NT2/D1 (cell line): Measurements from ENCODE around the gene RTN4RL2.

Experiments used
- DNase-seq: peaks from one replicate; pipeline ENCODE4 v3.0.0-alpha.2; 2011; ENCODE audit warnings: low read depth, low spot score
- H3K27me3 ChIP-seq: 2 replicates; pipeline ENCODE4 v1.6.0; 2011; ENCODE audit warnings: mild to moderate bottlenecking; ENCODE audit not compliant: insufficient read length, insufficient read depth
- H3K36me3 ChIP-seq: 2 replicates; pipeline ENCODE4 v1.6.1; 2011; ENCODE audit warnings: mild to moderate bottlenecking, low read length, mixed read lengths; ENCODE audit not compliant: insufficient read depth, insufficient read length
- H3K4me1 ChIP-seq: 2 replicates; pipeline ENCODE4 v1.5.1; 2011; ENCODE audit not compliant: insufficient read depth, insufficient read length
- H3K4me3 ChIP-seq: 2 replicates; pipeline ENCODE4 v1.5.1; 2011; ENCODE audit warnings: low read depth; ENCODE audit not compliant: insufficient read length
- H3K9ac ChIP-seq: 2 replicates; pipeline ENCODE4 v1.6.0; 2011; ENCODE audit warnings: low read depth; ENCODE audit not compliant: insufficient read length
- H3K9me3 ChIP-seq: 2 replicates; pipeline ENCODE4 v1.5.1; 2011; ENCODE audit warnings: mild to moderate bottlenecking, low read length; ENCODE audit not compliant: insufficient read depth
- SUZ12 ChIP-seq: IDR thresholded peaks from 2 replicates; pipeline ENCODE4 v1.6.1; 2011; ENCODE audit not compliant: insufficient read length, insufficient read depth; ENCODE audit errors: extremely low read depth
- YY1 ChIP-seq: IDR thresholded peaks from 2 replicates; pipeline ENCODE4 v1.6.1; 2011; ENCODE audit not compliant: insufficient read length, insufficient read depth
- ZNF274 ChIP-seq: IDR thresholded peaks from 2 replicates; pipeline ENCODE4 v1.6.1; 2011; ENCODE audit warnings: mild to moderate bottlenecking, low read depth, low read length

The RTN4RL2 gene

DNA sequence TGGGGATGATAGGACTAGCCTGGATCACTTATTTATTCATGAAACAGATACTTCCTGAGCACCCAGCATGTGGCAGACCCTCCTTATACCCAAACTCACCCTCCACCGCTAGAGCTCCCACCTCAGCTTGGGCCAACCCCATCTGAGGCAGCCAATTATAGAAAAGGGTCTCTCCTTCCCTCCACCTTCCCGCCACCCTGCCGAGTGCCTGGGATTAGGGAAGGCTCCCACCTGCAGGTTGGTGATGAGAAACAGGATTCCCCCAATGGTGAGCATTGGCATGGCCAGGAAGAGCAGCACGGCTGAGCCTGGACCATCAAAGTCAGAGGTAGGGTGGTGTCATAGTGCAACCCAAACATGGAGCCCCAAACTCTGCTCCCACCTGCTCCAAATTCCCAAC lies 39.3 kb upstream of the RTN4RL2 start:
- H3K9me3 ChIP-seq, result no peaks in the 10 kb centered on the region
- no peak for TF ChIP-seq ZNF274
- TF ChIP-seq YY1, result no peak
- H3K36me3 ChIP-seq, result peaks cover 83% of the 10 kb centered on the region
- H3K4me3 ChIP-seq, result no peak overlapping the region
- H3K9ac ChIP-seq, result no peak overlapping the region
- H3K27me3 ChIP-seq, result peaks cover 4% of the 10 kb centered on the region
- peaks cover 11% of the 10 kb centered on the region for H3K4me1 ChIP-seq
- DNase-seq, result no peak

DNA sequence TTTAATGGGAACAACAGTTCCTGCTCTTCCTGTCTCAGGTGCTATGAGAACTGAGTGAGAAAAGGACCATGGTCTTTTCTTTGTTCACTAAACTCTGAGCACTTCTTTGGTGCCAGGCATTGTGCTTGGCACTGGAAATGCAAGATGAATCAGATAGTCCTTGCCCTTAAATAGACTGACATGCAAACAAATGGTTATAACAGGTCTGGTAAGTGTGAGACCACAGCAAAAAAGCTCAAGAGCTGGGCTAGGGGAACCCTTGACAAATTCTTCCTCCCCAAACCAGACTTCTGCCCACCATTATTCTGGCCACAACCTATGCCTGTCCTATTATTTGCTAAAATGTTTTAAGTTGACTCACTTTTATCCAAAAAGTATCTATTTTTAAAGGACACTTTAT lies 38.5 kb upstream of the RTN4RL2 start:
- peaks cover 11% of the 10 kb centered on the region for H3K4me1 ChIP-seq
- DNase-seq, result no peak
- H3K36me3 ChIP-seq, result peaks cover 78% of the 10 kb centered on the region
- no peak overlapping the region for H3K4me3 ChIP-seq
- H3K27me3 ChIP-seq, result peaks cover 12% of the 10 kb centered on the region
- H3K9me3 ChIP-seq, result no peaks in the 10 kb centered on the region
- H3K9ac ChIP-seq, result no peak overlapping the region
- TF ChIP-seq SUZ12, result no peak
- no peak for TF ChIP-seq ZNF274
- TF ChIP-seq YY1, result no peak

DNA sequence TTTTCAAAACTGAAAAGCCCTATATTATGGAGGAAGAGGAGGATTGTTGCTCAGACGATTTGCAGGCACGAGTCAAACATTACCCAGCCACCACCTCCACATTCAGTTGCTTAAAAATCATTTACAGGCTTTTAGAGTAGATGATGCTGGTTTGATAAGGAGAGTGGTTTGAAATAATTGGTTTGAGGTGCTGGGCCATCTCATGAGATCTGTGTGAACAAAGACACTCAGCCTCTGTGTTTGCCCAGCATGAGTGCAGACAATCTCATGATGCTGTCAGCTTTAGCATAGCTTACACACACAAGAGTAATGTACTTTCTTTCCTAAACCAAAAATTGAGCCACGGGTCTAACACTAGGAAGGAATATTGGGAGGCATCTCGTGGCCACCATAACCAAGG lies 37.7 kb upstream of the RTN4RL2 start:
- Histone ChIP-seq H3K4me3 (no peak overlapping the region), H3K9me3 (no peaks in the 10 kb centered on the region), H3K9ac (no peak overlapping the region), H3K27me3 (peaks cover 12% of the 10 kb centered on the region), H3K36me3 (peaks cover 70% of the 10 kb centered on the region), H3K4me1 (peaks cover 11% of the 10 kb centered on the region)
- no peak for TF ChIP-seq SUZ12
- no peak for TF ChIP-seq ZNF274
- no peak for TF ChIP-seq YY1
- no peak for DNase-seq

DNA sequence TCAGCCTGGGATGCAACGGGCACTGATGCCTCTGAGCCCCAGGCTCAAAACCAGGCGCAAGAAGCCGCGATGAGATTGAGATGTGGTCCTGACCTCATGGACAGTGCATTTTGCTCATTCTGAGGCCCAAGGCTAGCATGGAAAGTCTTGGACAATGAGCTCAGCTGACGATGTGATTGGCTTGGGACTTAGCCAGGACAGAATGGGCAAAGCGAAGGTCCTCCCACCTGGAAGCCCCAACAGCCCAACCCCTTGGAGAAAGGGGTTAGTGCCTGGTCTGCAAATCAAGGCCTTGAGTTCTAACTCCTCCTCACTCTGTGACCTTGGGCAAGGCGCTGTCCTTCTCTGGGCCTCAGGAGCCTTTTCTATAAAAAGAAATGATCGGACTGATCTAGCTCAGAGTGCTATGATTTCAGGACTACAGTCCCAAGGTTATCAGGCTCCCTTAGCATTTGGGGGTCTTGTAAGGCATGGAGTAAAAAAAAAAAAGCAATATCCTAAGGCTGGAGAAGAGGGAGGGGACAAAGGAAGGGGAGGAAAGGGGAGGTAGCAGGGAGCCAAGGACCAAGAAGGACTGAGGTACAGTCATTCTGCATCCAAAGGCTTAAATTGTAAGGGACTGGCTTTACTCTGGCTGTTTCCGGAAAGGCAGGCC lies 36.1 kb upstream of the RTN4RL2 start:
- H3K4me1 ChIP-seq, result peaks cover 11% of the 10 kb centered on the region
- no peak for TF ChIP-seq YY1
- no peak for TF ChIP-seq SUZ12
- TF ChIP-seq ZNF274, result no peak
- H3K36me3 ChIP-seq, result peaks cover 58% of the 10 kb centered on the region
- H3K9me3 ChIP-seq, result no peaks in the 10 kb centered on the region
- H3K27me3 ChIP-seq, result peaks cover 15% of the 10 kb centered on the region
- H3K4me3 ChIP-seq, result no peak overlapping the region
- no peak overlapping the region for H3K9ac ChIP-seq
- DNase-seq, result no peak

DNA sequence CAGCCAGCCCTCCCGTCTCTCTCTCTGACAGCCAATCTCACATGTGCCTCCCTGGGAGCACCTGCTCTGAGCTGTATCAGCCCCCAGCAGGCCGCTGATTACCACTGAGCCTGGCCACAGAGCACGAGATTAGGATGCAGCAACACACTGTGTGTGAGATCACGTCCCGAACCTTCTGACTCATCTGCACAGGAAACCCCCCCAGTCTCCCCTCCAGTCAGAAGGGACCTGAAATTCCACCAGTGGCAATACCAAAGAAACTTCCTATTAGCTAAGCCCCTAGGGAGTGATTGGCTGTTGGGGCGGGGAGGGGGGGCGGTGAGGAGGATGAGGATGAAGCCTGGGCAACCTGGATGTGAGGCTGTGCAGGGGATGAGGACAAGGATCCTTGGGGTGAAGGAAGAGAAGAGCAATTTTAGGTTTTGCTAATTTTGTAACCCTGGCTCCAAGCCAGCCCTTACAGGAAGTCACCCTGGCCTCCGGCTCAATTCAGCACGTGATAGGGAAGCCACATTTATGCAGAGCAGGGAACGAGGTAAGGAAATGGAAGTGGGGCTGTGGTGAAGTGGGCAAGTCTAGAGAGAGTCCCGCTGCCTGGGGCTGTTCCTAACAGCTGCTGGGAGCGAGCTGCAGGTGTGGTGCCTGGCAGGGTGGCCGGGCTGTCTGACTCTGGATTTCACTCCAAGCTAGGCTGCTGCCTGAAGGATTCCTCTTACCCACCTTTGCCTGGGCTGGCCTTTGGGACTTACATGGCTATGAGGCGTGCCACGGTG lies 35.4 kb upstream of the RTN4RL2 start:
- peaks cover 11% of the 10 kb centered on the region for H3K4me1 ChIP-seq
- H3K9ac ChIP-seq, result no peak overlapping the region

DNA sequence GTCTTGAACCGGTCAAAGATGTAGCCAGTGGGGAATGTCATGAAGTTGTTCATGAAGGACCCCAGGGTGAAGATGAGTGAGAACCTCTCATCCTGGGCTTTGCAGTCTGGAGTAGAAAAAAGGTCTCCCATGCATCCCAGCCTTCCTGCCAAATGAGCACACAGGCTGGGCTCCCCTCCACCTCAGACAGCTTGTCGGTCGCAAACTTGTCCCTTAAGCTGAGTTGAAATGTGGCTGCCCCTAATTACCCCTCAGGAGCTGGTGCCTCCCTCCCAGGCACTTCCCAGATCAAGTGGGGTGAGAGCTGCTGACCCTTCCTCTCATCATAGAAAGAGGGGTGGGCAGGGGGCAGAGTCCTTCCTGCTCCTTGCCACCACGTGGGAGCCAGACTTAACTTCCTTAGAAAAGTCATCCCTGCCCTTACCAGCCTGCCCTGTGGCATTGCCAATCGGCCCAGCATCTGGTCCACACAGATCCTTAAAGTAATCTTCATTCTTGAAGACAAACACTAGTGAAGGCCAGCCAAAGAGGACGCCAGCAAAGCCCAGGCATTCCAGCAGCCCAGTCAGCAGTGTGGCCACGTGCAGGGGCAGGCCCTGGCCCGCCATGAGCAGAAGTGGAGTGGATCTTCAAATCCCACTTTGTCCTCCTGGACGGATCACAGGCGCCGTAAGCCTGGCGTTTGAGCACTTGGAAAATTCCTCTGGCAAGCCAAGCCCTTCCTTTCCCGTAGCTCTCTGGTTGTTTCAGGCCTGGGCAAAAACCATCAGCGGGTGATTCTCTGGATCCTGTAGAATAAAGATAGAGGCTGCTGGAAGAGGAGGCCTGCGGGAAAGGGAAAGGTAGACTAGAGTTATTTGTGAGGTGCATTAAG lies 34.5 kb upstream of the RTN4RL2 start:
- H3K36me3 ChIP-seq, result peaks cover 44% of the 10 kb centered on the region
- peak overlapping the region; percentile 39 for H3K9ac ChIP-seq
- H3K4me3 ChIP-seq, result no peak overlapping the region
- no peak for DNase-seq
- H3K4me1 ChIP-seq, result peaks cover 11% of the 10 kb centered on the region
- no peaks in the 10 kb centered on the region for H3K9me3 ChIP-seq
- peaks cover 15% of the 10 kb centered on the region for H3K27me3 ChIP-seq
- TF ChIP-seq YY1 (no peak), SUZ12 (no peak), ZNF274 (no peak)

More for the DNA sequence above, 35.4 kb upstream of the RTN4RL2 start:
- Histone ChIP-seq H3K9me3 (no peaks in the 10 kb centered on the region), H3K4me3 (no peak overlapping the region), H3K36me3 (peaks cover 53% of the 10 kb centered on the region), H3K27me3 (peaks cover 15% of the 10 kb centered on the region)
- no peak for TF ChIP-seq ZNF274
- no peak for TF ChIP-seq YY1
- no peak for TF ChIP-seq SUZ12
- DNase-seq, result no peak
